Measurements from ENCODE around the gene PFDN6. TPM values are rescaled to one million over a fixed set of nuclear protein-coding genes. Genes with fewer than 3 reads are reported as not detected.

The PFDN6 gene
- total and polyA plus RNA-seq, 9 of the 15 experiments (the other 6 are each of a cell fraction or from before 2014, with no cell fraction given) = 6.8 to 475 (median 216) TPM

DNA sequence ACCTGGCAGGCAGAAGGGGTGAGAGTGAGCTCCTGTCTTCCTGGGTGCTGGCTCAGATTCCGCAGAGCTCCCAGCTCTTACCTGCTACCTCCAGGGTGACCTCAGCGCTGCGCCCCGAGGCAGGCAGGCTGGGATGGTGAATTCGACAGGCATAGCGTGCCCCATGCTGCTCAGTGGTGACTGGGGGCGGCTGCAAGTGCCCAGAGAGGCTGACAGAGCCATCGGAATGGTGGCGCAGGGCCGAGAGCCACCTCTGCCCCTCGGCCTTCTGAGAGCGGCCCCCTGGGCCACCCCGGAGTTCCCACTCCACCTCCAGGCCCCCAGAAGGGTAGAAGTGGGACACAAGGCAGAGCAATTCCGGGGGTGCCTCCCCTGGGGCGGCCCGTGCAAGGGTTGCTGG is 14.8 kb downstream of the PFDN6 start:
- in situ Hi-C loops (cut with MboI) (no loop called here), intact Hi-C loops (cut with micrococcal nuclease) (no loop called here)
- 91% methylated on average over 15 of the region's 16 CpGs for WGBS (ENCODE audit: insufficient coverage, low coverage, missing lambda C conversion rate)
- H3K9ac ChIP-seq (ENCODE audit: insufficient read depth in 1 of 2, low read depth in 2 of 2, low read length in 2 of 2) = 0 out of 4 replicates have a peak overlapping the region, but pooled peaks of 1 of the 2 experiments have one; percentile 49
- POLR2A ChIA-PET = no interaction called here
- no peak overlapping the region for H2AFZ ChIP-seq (ENCODE audit: low read depth, low read length)
- peaks cover 0 to 28% of the 10 kb centered on the region in 2 experiments; a peak in 3 of 5 replicates for H3K4me1 ChIP-seq (replicated peaks in 1 of 2; ENCODE audit: control insufficient read depth in 2 of 2, insufficient read depth in 2 of 2, low read length in 2 of 2)
- ATAC-seq (no peak), DNase-seq (ENCODE audit: extremely low read depth in 1 of 4, low spot score in 3 of 4) (no peak), FAIRE-seq (no peak)
- CTCF ChIA-PET (ENCODE audit: low intra/inter-chr PET ratio) = no interaction called here
- peaks cover 57% of the 10 kb centered on the region for H3K36me3 ChIP-seq (ENCODE audit: control insufficient read depth, insufficient read depth, low read length)
- H3K27me3 ChIP-seq (ENCODE audit: control insufficient read depth in 2 of 2, insufficient read depth in 2 of 2, low read length in 2 of 2) = no peaks in the 10 kb centered on the region
- no peak overlapping the region for H3K4me3 ChIP-seq
- peaks cover 11% of the 10 kb centered on the region; the same call in 1 of the 2 replicates for H4K20me1 ChIP-seq (replicated peaks; ENCODE audit: control insufficient read depth, insufficient read depth, low read length)
- H3K27ac ChIP-seq (ENCODE audit: extremely low read depth, low read depth, low read length) = no peak overlapping the region
- TF ChIP-seq RBFOX2 (IDR thresholded peaks at IDR 0.05; ENCODE audit: low read depth, low read length) (peak; percentile 49), KLF6 (CRISPR knock-in tag; IDR thresholded peaks at IDR 0.05; ENCODE audit: borderline replicate concordance) (no peak), NRF1 (conservative IDR thresholded peaks at IDR 0.05 in 1 of 2, IDR thresholded peaks at IDR 0.05 in 1 of 2) (no peak), POLR2G (IDR thresholded peaks at IDR 0.05; ENCODE audit: low read depth, low read length) (peak; percentile 58; the same call in 1 of the 2 replicates), CREB1 (IDR thresholded peaks at IDR 0.05) (no peak), CREB1 (CRISPR knock-in tag; IDR thresholded peaks at IDR 0.05) (no peak), ZNF23 (CRISPR knock-in tag; IDR thresholded peaks at IDR 0.05) (no peak), SRSF7 (optimal IDR thresholded peaks at IDR 0.05; ENCODE audit: low read depth, low read length) (no peak)
- TF ChIP-seq, protein P1, sequence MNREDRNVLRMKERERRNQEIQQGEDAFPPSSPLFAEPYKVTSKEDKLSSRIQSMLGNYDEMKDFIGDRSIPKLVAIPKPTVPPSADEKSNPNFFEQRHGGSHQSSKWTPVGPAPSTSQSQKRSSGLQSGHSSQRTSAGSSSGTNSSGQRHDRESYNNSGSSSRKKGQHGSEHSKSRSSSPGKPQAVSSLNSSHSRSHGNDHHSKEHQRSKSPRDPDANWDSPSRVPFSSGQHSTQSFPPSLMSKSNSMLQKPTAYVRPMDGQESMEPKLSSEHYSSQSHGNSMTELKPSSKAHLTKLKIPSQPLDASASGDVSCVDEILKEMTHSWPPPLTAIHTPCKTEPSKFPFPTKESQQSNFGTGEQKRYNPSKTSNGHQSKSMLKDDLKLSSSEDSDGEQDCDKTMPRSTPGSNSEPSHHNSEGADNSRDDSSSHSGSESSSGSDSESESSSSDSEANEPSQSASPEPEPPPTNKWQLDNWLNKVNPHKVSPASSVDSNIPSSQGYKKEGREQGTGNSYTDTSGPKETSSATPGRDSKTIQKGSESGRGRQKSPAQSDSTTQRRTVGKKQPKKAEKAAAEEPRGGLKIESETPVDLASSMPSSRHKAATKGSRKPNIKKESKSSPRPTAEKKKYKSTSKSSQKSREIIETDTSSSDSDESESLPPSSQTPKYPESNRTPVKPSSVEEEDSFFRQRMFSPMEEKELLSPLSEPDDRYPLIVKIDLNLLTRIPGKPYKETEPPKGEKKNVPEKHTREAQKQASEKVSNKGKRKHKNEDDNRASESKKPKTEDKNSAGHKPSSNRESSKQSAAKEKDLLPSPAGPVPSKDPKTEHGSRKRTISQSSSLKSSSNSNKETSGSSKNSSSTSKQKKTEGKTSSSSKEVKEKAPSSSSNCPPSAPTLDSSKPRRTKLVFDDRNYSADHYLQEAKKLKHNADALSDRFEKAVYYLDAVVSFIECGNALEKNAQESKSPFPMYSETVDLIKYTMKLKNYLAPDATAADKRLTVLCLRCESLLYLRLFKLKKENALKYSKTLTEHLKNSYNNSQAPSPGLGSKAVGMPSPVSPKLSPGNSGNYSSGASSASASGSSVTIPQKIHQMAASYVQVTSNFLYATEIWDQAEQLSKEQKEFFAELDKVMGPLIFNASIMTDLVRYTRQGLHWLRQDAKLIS (CRISPR knock-in tag; IDR thresholded peaks at IDR 0.05) = no peak
- TF ChIP-seq, protein P2, sequence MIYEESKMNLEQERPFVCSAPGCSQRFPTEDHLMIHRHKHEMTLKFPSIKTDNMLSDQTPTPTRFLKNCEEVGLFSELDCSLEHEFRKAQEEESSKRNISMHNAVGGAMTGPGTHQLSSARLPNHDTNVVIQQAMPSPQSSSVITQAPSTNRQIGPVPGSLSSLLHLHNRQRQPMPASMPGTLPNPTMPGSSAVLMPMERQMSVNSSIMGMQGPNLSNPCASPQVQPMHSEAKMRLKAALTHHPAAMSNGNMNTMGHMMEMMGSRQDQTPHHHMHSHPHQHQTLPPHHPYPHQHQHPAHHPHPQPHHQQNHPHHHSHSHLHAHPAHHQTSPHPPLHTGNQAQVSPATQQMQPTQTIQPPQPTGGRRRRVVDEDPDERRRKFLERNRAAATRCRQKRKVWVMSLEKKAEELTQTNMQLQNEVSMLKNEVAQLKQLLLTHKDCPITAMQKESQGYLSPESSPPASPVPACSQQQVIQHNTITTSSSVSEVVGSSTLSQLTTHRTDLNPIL (CRISPR knock-in tag; IDR thresholded peaks at IDR 0.05) = no peak
- H3K9me1 ChIP-seq (ENCODE audit: control insufficient read depth, insufficient read depth, low read length) = no peaks in the 10 kb centered on the region
- H3K9me3 ChIP-seq (replicated peaks; ENCODE audit: control insufficient read depth, insufficient read depth, low read depth, low read length) = no peaks in the 10 kb centered on the region
- peaks cover 31% of the 10 kb centered on the region for H3K79me2 ChIP-seq (ENCODE audit: control insufficient read depth, insufficient read depth, low read length)
- H3K4me2 ChIP-seq (ENCODE audit: insufficient read depth, low read length) = no peak overlapping the region
- BruUV-seq (replicated peaks) = no TSS peak

Measured in K562 (cell line).